K562 (cell line): ENCODE results near the gene ASIC3. TPM values are rescaled to one million over a fixed set of nuclear protein-coding genes. Genes with fewer than 3 reads are reported as not detected.
"Not testable (repeated sequence)": the region's sequence is repeated elsewhere in the genome, so short reads cannot be mapped to it uniquely, and the experiment has no call there.

ENCODE experiments used
- BACH1 ChIP-seq: fragments of 200-800 bp; sonication (Bioruptor generic); IDR thresholded peaks from 2 replicates; pipeline ENCODE4 v1.6.1; 2016; ENCODE audit warnings: missing genetic modification characterization, missing compliant biosample characterization
- HINFP ChIP-seq: fragments of 450-650 bp; conservative IDR thresholded peaks from 2 replicates; pipeline ENCODE4 v1.6.1; 2016; ENCODE audit warnings: missing genetic modification characterization, low read depth, mild to moderate bottlenecking, control low read depth, missing compliant biosample characterization
- IFI16 ChIP-seq: fragments of 250-450 bp; sonication (Bioruptor Pico); IDR thresholded peaks from 2 replicates; pipeline ENCODE4 v2.1.2; 2022; ENCODE audit warnings: mild to moderate bottlenecking, inconsistent platforms
- L3MBTL2 ChIP-seq: fragments of 450-650 bp; IDR thresholded peaks from 2 replicates; pipeline ENCODE4 v1.6.1; 2016; ENCODE audit warnings: mild to moderate bottlenecking, moderate library complexity
- MEF2D ChIP-seq: conservative IDR thresholded peaks from 2 replicates; pipeline ENCODE4 v1.6.1; 2016; ENCODE audit warnings: low read depth, missing genetic modification characterization, missing compliant biosample characterization
- MEIS2 ChIP-seq: fragments of 450-650 bp; IDR thresholded peaks from 2 replicates; pipeline ENCODE4 v1.6.1; 2014; ENCODE audit warnings: mild to moderate bottlenecking; ENCODE audit not compliant: partially characterized antibody
- PYGO2 ChIP-seq: fragments of 450-650 bp; IDR thresholded peaks from 2 replicates; pipeline ENCODE4 v1.6.1; 2016; ENCODE audit warnings: mild to moderate bottlenecking, missing genetic modification characterization, moderate library complexity, missing compliant biosample characterization
- STAT5A ChIP-seq: IDR thresholded peaks from 2 replicates; pipeline ENCODE4 v1.6.1; 2012; ENCODE audit warnings: low read length, inconsistent platforms, borderline replicate concordance
- ZBTB40 ChIP-seq, 2 experiments: fragments of 450-650 bp in 1 of 2; sonication (generic) in 1 of 2; formaldehyde crosslinking in 1 of 2; IDR thresholded peaks; 2 replicates each; pipeline versions ENCODE4 v1.7.1 to v1.9.0; 2016 to 2022; ENCODE audit warnings: inconsistent platforms in 1 of 2, mild to moderate bottlenecking in 1 of 2, missing genetic modification reagents in 1 of 2
- ZNF354B ChIP-seq: fragments of 250-450 bp; sonication (Bioruptor Pico); IDR thresholded peaks from 2 replicates; pipeline ENCODE4 v1.4.0; 2020
- ZNF75A ChIP-seq: fragments of 450-650 bp; formaldehyde crosslinking; IDR thresholded peaks from 2 replicates; pipeline ENCODE4 v1.4.0; 2020; ENCODE audit warnings: mild to moderate bottlenecking
- ZSCAN32 ChIP-seq: fragments of 450-650 bp; formaldehyde crosslinking; IDR thresholded peaks from 2 replicates; pipeline ENCODE4 v1.4.0; 2020; ENCODE audit warnings: mild to moderate bottlenecking, moderate library complexity
- polyA plus RNA-seq, 8 experiments: library from polyadenylated mRNA; depleted of rRNA in 4 of 8; stranded (reverse) in 5 of 8; unstranded in 3 of 8; fragments of >200 nt; fragmentation: Nextera tagmentation in 2 of 8; fragmentation: Illumina TruSeq in 1 of 8; extraction: Ambion mirVana in 2 of 8; extraction: Trizol in 1 of 8; gene quantifications; 2 replicates each; pipeline versions ENCODE4 v1.2.1 to v1.2.3, GENCODE V29; 2011 to 2014; ENCODE audit warnings: inconsistent platforms in 1 of 8, missing spikeins in 1 of 8
- total RNA-seq, 7 experiments: library from RNA; depleted of rRNA in 6 of 7; stranded (reverse); fragments of >200 nt in 6 of 7; fragmentation: Illumina TruSeq in 2 of 7; extraction: Trizol in 2 of 7; gene quantifications; 2 replicates each; pipeline versions ENCODE4 v1.2.1 to v1.2.3, GENCODE V29; 2011 to 2021; ENCODE audit warnings: low replicate concordance in 1 of 7
- TF ChIP-seq, protein P1 (sequence below): fragments of 450-650 bp; formaldehyde crosslinking; IDR thresholded peaks from 2 replicates; pipeline ENCODE4 v1.4.0; 2022; ENCODE audit warnings: missing genetic modification characterization

ASIC3 gene
- total and polyA plus RNA-seq, 9 of the 15 experiments (the other 6 are each of a cell fraction or from before 2014, with no cell fraction given) = 0.11 to 5.0 (median 0.87) TPM

- TF ChIP-seq ZBTB40 (IDR thresholded peaks at IDR 0.05) (0 out of 2 replicates have a peak, but pooled peaks have one; percentile 52), IFI16 (CRISPR knock-in tag) (peak; percentile 89; the same call in 1 of the 2 replicates), BACH1 (peak; percentile 90), ZNF75A (CRISPR knock-in tag) (peak; percentile 73; the same call in 1 of the 2 replicates), STAT5A (0 out of 2 replicates have a peak, but pooled peaks have one; percentile 16), L3MBTL2 (peak; percentile 88), ZNF354B (CRISPR knock-in tag) (peak; percentile 79; the same call in 1 of the 2 replicates), HINFP (tag) (peak; percentile 88), MEF2D (tag) (peak; percentile 94), MEIS2 (peak; percentile 49), PYGO2 (tag) (peak; percentile 94), ZSCAN32 (peak; percentile 14; the same call in 1 of the 2 replicates)
- TF ChIP-seq ZBTB40 (CRISPR knock-in tag; IDR thresholded peaks at IDR 0.05) = not testable (repeated sequence)
- TF ChIP-seq, protein P1, sequence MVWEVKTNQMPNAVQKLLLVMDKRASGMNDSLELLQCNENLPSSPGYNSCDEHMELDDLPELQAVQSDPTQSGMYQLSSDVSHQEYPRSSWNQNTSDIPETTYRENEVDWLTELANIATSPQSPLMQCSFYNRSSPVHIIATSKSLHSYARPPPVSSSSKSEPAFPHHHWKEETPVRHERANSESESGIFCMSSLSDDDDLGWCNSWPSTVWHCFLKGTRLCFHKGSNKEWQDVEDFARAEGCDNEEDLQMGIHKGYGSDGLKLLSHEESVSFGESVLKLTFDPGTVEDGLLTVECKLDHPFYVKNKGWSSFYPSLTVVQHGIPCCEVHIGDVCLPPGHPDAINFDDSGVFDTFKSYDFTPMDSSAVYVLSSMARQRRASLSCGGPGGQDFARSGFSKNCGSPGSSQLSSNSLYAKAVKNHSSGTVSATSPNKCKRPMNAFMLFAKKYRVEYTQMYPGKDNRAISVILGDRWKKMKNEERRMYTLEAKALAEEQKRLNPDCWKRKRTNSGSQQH (CRISPR knock-in tag) = peak; percentile 94
These were observed 21.3 kb upstream of the ASIC3 start (continued) for GRCh38 chr7:151026771-151027727.
